ENCODE measurements around the gene MCM7.
A peak's percentile ranks its signal among the peaks of the same experiment; 100 is the strongest.
"Not testable (repeated sequence)": the region's sequence is repeated elsewhere in the genome, so short reads cannot be mapped to it uniquely, and the experiment has no call there.

MCM7 gene

DNA sequence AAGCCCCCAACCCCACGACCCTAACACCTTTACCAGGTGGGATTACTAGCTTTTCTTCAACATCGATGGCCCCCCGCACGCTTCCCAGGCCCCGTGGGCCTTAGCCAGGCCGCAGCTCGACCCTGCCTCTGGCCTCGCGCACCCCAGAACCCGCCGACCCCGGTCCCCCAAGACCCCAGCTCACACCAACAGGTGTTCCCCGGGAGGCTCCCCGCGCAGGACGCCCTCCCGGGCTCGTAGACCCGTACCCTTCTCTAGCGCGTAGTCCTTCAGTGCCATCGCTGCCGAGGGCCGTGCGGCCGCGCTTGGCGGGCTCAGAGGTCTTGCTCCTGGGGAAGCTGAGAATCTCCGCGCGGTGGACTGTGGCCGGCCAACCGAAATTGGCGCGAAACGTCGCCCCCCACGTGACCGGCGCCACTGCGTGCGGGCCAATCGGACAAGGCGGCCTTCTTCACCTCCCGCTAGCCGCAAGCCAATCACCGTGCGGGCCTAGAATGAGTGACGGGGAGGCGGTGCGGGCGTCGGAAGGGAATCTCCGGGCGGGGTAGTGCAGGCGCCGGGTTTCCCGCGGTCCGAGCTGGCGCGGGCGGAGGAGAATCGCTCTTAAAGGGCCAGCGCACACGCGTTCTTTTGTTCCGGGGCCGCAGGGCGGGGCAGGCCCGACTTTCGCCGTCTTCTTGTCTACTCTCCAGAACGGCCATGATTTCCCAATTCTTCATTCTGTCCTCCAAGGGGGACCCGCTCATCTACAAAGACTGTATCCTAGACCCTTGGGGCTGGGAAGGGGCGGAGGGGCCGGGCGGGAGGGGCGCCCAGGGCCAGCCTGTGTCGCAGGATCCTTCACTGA is at the start of gene MCM7, which contains the start of gene AP4M1:
TSS of gene MCM7 (minus strand) at position 382 of the 847 bp plus-strand sequence. CDS start at position 279, 103 bp downstream.
TSS of gene AP4M1 (plus strand) at position 628 of the 847 bp plus-strand sequence. CDS start at position 700, 72 bp downstream.
- peak; percentile 100 for DNase-seq (ENCODE audit: low read depth, low spot score)

DNA sequence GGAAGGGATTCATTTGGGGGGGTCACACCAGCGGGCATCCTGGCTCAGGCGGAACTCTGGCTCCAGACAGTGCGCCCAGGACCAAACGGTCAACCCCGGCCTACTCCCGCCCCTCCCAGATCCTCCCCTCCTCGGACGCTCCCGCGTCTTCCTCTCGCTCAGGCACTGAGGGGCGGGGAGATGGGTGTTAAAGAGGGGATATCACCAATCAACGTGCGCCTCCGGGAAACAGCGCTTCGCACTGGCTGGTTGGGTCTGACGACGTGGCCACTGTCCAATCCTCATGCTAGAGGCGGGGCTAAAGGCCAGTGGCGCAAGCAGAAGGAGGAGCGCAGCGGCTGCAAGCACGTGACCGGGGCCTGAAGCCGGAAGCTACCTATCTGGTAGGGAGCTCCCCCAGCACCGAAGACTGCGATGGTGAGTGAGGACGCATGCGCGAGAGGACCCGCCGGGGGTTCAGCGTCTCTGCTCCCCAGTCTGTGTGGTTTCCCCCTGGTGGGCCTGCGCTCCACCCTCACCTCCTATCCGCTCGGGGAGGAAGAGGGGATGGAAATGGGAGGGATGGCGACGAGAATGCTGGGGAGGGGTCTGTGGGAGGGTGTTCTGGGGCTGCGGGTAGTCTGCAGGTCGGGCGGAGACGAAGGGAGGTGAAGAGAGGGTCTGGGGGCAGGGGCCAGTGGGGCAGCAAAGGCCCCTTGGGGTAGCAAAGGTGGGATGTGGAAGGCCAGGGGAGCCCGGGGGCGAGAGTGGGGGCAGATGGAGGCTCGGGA is 47.5 kb upstream of the MCM7 start, which contains the start of gene LAMTOR4:
TSS of gene LAMTOR4 (plus strand) at position 360 of the 770 bp plus-strand sequence. CDS start at position 415, 55 bp downstream.
- DNase-seq (ENCODE audit: low read depth, low spot score): peak; percentile 100

GRCh38 chr7:100148225-100148558 is 47.0 kb upstream of the MCM7 start:
- DNase-seq (ENCODE audit: low read depth, low spot score): no peak

- DNase-seq (ENCODE audit: low read depth, low spot score): no peak
Observed at GRCh38 chr7:100147278-100147677, 46.1 kb upstream of the MCM7 start.

GRCh38 chr7:100146350-100146749 is 45.2 kb upstream of the MCM7 start:
- DNase-seq (ENCODE audit: low read depth, low spot score): not testable (repeated sequence)

- DNase-seq (ENCODE audit: low read depth, low spot score): no peak
Observed at GRCh38 chr7:100142461-100142860, 41.3 kb upstream of the MCM7 start.

- no peak for DNase-seq (ENCODE audit: low read depth, low spot score)
Observed at GRCh38 chr7:100141555-100141949, 40.4 kb upstream of the MCM7 start.

- no peak for DNase-seq (ENCODE audit: low read depth, low spot score)
Observed at GRCh38 chr7:100137851-100138760, 36.9 kb upstream of the MCM7 start.

GRCh38 chr7:100132697-100133151 is 31.5 kb upstream of the MCM7 start:
- DNase-seq (ENCODE audit: low read depth, low spot score): peak; percentile 80

- no peak for DNase-seq (ENCODE audit: low read depth, low spot score)
Observed at GRCh38 chr7:100132126-100132525, 30.9 kb upstream of the MCM7 start.

- peak; percentile 91 for DNase-seq (ENCODE audit: low read depth, low spot score)
Observed at GRCh38 chr7:100130608-100131453, 29.6 kb upstream of the MCM7 start.

DNA sequence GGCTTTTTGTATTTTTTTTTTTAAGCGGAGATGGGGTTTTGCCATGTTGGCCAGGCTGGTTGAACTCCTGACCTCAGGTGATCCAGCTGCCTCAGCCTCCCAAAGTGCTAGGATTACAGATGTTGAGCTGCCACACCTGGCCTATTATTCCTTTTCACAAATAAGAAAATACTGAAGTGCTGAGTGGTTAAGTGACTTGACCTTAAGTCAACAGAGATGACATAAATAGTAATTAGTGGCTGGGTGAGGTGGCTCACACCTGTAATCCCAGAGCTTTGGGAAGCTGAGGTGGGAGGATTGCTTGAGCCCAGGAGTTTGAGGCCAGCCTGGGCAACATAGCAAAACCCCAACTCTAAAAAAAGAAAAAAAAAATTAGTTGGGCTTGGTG is 29.0 kb upstream of the MCM7 start:
- DNase-seq (ENCODE audit: low read depth, low spot score): not testable (repeated sequence)

DNA sequence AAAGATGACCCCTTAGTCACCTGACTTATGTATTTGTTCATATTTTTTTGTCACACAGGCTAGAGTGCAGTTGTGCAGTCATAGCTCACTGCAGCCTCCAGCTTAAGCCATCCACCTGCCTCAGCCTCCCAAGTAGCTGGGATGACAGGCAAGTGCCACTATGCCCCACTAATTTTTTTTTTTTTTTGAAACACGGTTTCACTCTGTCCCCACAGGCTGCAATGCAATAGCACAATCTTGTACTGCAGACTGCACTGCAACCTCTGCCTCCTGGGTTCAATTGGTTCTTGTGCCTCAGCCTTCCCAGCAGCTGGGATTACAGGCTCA is 27.4 kb upstream of the MCM7 start:
- DNase-seq (ENCODE audit: low read depth, low spot score): no peak

DNA sequence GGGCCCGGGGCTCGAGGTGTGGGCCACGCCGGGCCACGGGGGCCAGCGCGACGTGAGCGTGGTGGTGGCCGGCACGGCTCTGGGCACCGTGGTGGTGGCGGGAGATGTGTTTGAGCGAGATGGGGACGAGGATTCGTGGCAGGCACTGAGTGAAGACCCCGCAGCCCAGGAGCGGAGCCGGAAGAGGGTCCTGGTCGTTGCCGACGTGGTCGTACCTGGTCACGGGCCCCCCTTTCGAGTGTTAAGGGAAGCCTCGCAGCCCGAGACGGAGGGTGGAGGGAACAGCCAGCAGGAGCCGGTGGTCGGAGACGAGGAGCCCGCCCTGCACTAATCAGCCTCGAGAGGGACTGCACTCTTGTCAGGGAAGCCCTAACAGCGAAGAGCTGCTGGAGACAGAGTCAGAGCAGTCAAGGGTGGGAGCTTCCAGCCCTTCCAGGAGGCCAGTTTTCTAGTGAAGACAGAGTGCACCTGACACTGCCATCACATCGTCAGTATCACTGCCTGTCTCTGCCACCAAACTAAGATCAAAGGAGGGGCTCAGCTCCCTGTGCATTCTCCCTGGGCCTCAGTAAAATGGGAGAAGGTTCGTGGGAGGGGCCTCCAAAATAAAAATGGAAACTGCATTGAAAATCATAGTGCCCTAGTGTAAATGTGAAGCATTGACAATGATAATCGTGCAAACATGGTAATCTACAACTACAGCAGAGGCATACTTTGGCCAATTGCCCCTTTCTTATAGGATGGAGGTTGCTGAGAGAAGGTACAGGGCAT is 26.9 kb upstream of the MCM7 start:
- DNase-seq (ENCODE audit: low read depth, low spot score): peak; percentile 44

- peak; percentile 88 for DNase-seq (ENCODE audit: low read depth, low spot score)
Observed at GRCh38 chr7:100126931-100127865, 26.0 kb upstream of the MCM7 start, which contains the start of gene MBLAC1. MBLAC1 (plus strand) TSS chr7:100126967; CDS start chr7:100127396, 429 bp downstream.

GRCh38 chr7:100126239-100126930 is 25.2 kb upstream of the MCM7 start:
- no peak for DNase-seq (ENCODE audit: low read depth, low spot score)

DNA sequence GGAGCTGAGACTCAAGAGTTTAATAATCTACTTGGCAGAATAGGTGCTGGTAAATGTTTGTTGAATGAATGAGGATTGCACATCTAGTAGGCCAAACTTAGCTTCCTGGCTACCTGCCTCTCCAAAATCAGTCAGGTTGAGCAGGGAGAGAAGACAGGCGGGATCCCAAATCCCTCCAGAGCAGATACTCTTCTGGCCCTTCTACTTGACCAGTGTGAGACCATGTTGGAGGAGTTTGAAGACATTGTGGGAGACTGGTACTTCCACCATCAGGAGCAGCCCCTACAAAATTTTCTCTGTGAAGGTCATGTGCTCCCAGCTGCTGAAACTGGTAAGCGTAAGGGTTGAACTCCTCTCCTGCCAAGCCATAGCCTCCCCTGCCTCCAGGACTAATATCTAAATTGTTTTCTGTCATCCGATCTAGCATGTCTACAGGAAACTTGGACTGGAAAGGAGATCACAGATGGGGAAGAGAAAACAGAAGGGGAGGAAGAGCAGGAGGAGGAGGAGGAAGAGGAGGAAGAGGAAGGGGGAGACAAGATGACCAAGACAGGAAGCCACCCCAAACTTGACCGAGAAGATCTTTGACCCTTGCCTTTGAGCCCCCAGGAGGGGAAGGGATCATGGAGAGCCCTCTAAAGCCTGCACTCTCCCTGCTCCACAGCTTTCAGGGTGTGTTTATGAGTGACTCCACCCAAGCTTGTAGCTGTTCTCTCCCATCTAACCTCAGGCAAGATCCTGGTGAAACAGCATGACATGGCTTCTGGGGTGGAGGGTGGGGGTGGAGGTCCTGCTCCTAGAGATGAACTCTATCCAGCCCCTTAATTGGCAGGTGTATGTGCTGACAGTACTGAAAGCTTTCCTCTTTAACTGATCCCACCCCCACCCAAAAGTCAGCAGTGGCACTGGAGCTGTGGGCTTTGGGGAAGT is 23.4 kb upstream of the MCM7 start:
- no peak for DNase-seq (ENCODE audit: low read depth, low spot score)

All from ELF-1 (cell line).